Fibroblast of villous mesenchyme (primary cell): Measurements from ENCODE around the gene TNFSF9. TPM values are rescaled to one million over a fixed set of nuclear protein-coding genes. Genes with fewer than 3 reads are reported as not detected.

ENCODE experiments used
- DNase-seq: peaks from one replicate; pipeline ENCODE4 v3.0.0-alpha.2; 2010; ENCODE audit warnings: low read depth
- H3K4me3 ChIP-seq: 2 replicates; pipeline ENCODE4 v1.5.1; 2011; ENCODE audit warnings: low read depth, mild to moderate bottlenecking, low read length
- CTCF ChIP-seq: IDR thresholded peaks from 2 replicates; pipeline ENCODE4 v1.5.1; 2012; ENCODE audit warnings: low read depth, mild to moderate bottlenecking, low read length; ENCODE audit not compliant: insufficient read depth
- total RNA-seq: library from RNA; depleted of rRNA; stranded (reverse); fragments of >200 nt; gene quantifications from 2 replicates; pipeline ENCODE4 v1.2.3, GENCODE V29; 2012

TNFSF9 gene
- total RNA-seq, 1 donor = not detected

- no peak for DNase-seq
- TF ChIP-seq CTCF = no peak
- no peak overlapping the region for H3K4me3 ChIP-seq
Measured at GRCh38 chr19:6518145-6518911, 12.5 kb upstream of the TNFSF9 start.

- no peak overlapping the region for H3K4me3 ChIP-seq
- DNase-seq = peak; percentile 41
- TF ChIP-seq CTCF = no peak
Measured at GRCh38 chr19:6519289-6519688, 11.5 kb upstream of the TNFSF9 start.

DNA sequence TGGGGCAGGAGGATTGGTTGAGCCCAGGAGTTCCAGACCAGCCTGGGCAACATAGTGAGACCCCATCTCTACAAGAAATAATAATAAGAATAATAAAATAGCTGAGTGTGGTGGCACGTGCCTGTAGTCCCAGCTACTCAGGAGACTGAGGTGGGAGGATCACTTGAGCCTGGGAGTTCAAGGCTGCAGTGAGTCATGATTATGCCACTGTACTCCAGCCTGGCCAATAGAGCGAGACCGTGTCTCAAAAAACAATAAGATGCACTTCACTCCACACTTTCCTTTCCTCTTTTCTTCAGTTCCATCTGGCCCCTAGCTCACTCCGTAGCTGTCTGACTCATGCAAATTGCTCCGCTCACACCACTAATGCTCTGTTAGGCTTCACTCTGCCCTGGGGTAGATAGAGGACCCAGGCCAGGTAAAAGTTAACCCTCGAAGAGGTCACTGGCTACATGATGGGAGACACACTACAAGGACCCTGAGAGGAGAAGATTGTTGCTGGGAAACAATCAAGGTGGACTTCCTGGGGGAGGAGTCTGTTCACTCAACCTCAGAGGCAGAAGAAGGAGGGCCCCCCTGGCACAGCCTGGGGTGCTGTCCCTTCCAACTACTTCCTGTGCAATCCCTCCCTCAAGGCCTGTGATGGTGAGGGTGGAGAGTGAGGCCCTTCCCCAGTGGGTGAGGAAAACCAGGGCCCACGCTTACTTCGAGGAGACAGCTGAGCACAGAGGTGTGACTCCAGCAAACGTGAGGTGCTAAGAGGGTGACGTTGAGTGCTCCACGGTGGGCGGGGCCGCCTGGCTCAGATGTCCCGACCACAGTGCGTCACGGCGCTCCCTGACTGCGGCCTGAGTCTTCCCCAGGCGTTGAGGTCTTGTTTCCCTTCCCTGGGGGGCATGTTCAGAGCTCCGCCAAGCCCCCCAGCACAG, 8.8 kb upstream of the TNFSF9 start:
- no peak for DNase-seq
- no peak overlapping the region for H3K4me3 ChIP-seq
- no peak for TF ChIP-seq CTCF

- TF ChIP-seq CTCF = no peak
- no peak for DNase-seq
- no peak overlapping the region for H3K4me3 ChIP-seq
Measured at GRCh38 chr19:6522712-6523111, 8.1 kb upstream of the TNFSF9 start.

DNA sequence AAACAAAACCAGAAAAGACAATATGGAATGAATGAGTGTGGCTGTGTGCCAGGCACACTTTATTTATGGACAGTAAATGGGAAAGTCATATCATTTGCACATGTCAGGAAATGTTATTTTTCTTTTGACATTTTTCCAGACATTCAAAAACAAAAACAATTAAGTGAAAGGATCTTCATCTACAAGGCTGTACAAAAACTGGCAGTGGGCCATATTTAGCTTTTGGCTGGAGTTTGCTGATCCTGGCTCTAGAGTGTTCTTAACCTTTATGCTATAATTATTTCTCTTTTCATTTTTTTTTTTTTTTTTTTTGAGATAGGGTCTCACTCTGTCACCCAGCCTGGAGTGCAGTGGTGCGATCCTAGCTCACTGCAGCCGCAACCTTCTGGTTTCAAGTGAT, 6.5 kb upstream of the TNFSF9 start:
- TF ChIP-seq CTCF = no peak
- no peak overlapping the region for H3K4me3 ChIP-seq
- DNase-seq = no peak

DNA sequence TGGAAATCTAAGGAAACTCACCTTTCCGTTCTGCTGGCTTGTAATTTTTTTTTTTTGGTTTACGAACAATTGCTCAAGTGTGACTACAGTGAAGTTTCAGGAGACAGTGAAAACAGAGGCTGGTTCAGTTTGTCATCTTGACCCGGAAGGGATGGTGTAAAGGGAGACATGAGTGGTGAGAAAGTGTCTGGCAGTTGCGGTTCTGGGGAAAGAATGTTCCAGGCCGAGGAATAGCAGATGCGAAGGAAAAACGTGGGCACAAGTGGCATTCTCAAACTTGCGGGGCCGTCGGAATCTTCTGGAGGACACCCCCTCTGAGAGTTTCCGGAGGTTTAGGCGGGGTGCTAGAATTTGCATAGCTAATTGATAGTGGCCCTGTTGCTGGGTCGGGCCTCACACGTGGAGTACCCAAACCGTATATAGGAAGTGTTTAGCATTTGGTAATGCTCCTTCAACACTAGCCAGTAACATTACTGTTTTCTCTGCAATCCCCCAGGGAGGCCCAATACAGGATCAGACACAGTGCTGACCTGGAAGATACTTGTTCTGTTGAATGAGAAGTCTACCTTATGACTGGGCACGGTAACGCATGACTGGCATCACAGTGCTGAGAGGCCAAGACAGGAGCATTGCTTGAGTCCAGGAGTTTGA, 2.8 kb upstream of the TNFSF9 start:
- H3K4me3 ChIP-seq = no peak overlapping the region
- TF ChIP-seq CTCF = no peak
- DNase-seq = no peak
